Effector CD4-positive, alpha-beta T cell (primary cell): ENCODE measurements around the gene TNFRSF21.

Source experiments
- DNase-seq: peaks from one replicate; pipeline ENCODE4 v3.0.0-alpha.2; 2020

The TNFRSF21 gene

GRCh38 chr6:47203938-47204611 lies 105.6 kb downstream of the TNFRSF21 start:
- DNase-seq: no peak

GRCh38 chr6:47203266-47203937 lies 106.3 kb downstream of the TNFRSF21 start:
- DNase-seq: no peak

GRCh38 chr6:47202644-47203205 lies 107.0 kb downstream of the TNFRSF21 start:
- no peak for DNase-seq

- no peak for DNase-seq
Measured at GRCh38 chr6:47200536-47201334, 109.0 kb downstream of the TNFRSF21 start.

- no peak for DNase-seq
Measured at GRCh38 chr6:47197682-47198640, 111.7 kb downstream of the TNFRSF21 start.

GRCh38 chr6:47196113-47196512 lies 113.6 kb downstream of the TNFRSF21 start:
- no peak for DNase-seq

GRCh38 chr6:47195011-47195650 lies 114.6 kb downstream of the TNFRSF21 start:
- DNase-seq: no peak

- DNase-seq: no peak
Measured at GRCh38 chr6:47188588-47189021, 121.1 kb downstream of the TNFRSF21 start.

- no peak for DNase-seq
Measured at GRCh38 chr6:47187893-47188587, 121.7 kb downstream of the TNFRSF21 start.

GRCh38 chr6:47187113-47187512 lies 122.6 kb downstream of the TNFRSF21 start:
- no peak for DNase-seq

- no peak for DNase-seq
Measured at GRCh38 chr6:47182291-47182957, 127.3 kb downstream of the TNFRSF21 start.

GRCh38 chr6:47181681-47182080 lies 128.0 kb downstream of the TNFRSF21 start:
- DNase-seq: no peak
